GM21529 (cell line): ENCODE results near the gene IL13RA2.

Experiments
- ATAC-seq: cut with Tn5 transposase; IDR thresholded peaks from one replicate; pipeline ENCODE4 v1.9.1; 2021; ENCODE audit not compliant: unreplicated experiment

Gene IL13RA2

GRCh38 chrX:114999906-115000305 lies 17.5 kb downstream of the IL13RA2 start:
- ATAC-seq: no peak

- no peak for ATAC-seq
Observed at GRCh38 chrX:114997779-114998178, 19.6 kb downstream of the IL13RA2 start.

DNA sequence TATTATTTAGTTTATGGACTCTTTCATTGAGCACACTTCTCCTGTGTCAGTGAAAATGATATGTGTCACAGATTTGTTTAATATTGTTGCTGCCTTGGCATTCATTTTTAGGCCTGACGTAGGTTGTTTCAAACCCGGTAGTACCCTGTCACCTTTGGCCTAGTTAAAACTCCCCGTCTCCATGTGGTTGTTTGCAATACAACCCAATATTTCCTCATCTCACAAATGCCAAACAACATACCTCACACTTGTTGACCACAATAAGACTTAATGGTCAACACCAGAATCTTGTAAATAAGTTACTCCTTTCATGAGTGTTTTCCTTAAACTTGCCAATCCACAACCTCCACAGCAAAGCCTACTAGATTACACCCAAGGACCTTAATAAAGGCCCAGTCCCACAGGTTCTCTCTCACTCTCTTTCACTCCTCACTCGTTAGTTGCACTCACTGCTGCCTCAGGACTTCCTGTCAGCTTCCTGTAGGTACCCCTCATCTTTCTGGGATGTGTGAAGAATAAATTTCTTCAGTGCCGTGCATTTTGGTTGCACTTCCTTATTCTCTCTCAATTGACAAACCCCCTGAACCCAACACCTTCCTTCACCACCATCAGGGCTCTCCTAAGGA lies 31.3 kb downstream of the IL13RA2 start:
- ATAC-seq: no peak

DNA sequence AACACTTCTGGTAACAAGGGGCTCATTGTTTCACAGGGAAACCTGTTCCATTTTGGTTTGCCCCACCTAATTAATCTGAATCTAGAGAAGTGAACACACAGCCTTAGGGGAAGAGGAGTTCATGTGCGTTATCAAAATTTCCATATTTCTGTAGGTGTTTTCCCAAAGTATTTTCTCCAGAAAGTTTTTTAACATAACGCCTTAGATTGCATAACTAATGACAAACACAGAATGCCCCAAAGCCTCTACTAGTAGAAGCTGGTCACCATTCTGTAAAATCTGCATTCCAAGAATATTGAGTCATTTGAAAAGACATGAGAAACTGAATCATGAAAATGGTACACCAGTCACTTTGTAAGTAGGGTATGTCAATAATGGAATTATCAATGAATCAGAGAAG lies 41.1 kb downstream of the IL13RA2 start:
- ATAC-seq: no peak

DNA sequence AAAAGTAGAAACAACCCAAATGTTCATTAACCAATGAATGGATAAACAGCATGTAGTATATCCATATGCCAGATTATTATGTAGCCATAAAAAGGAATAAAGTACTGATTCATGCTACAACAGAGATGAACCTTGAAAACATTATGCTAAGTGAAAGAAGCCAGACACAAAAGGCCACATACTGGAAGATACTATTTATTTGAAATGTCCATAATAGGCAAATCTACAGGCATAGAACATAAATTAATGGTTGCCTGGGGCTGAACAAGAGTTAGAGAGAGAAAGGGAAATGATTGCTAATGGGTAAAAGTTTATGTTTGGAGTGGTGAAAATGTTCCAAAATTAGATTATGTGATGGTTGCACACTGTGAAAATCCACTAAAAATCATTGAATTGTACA lies 44.4 kb downstream of the IL13RA2 start:
- ATAC-seq: no peak

DNA sequence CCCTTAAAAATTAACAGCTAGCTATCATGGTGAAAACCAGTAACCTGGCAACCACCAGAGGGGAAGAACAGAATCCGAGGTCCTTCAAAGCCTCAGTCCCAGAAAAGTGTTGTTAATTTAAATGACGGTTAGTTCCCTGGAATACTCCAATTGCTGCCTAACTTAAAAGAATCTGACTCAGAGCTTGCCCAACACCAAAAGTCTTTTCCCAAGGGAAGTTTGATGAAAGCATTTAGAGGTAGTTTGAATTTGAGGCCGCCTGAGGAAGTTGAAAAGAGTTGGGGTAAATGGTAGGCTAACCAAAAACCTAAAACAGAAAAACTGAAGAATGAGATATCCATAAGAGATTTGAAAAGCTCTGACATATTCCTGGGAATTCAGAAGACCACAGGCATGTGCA lies 46.6 kb downstream of the IL13RA2 start:
- ATAC-seq: no peak

- no peak for ATAC-seq
Observed at GRCh38 chrX:114964374-114964773, 53.0 kb downstream of the IL13RA2 start.

DNA sequence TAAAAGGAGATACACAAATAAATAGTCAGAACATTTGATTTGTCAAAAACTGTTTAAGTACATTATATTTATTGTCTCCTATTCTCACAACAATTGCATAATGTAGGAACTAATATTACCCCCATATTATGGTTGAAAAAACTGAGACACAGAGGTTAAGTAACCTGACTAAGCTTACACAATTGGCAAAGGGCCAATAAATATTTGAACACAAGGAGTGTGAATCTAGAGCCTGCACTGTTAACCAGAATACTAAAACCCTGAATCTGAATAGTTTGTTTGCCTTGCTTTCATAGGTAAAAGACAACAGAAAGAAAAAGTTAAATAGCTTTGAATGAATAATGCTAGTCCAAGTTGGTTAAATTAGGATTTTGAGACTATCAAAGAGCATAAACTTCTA lies 55.2 kb downstream of the IL13RA2 start:
- no peak for ATAC-seq

GRCh38 chrX:114959729-114960128 lies 57.7 kb downstream of the IL13RA2 start:
- ATAC-seq: no peak
